Endothelial cell of umbilical vein (primary cell): ENCODE results near the gene CBLB. TPM values are rescaled to one million over a fixed set of nuclear protein-coding genes. Genes with fewer than 3 reads are reported as not detected.

ENCODE experiments used
- BruUV-seq: library from RNA; stranded (reverse); fragments of 400-500 nt; replicated peaks from 2 replicates; lab custom pipeline; 2021; lab: Mats Ljungman, UMichigan
- CTCF ChIA-PET: fragments of 300-600, 350-600 bp; sonication (Branson Sonifier 250); formaldehyde crosslinking; loops from one replicate; lab custom pipeline; 2021; ENCODE audit warnings: antibody characterized with exemption, inconsistent platforms; lab: Charles Lee
- POLR2A ChIA-PET: fragments of 300-600, 350-600 bp; sonication (Branson Sonifier 250); formaldehyde crosslinking; loops from one replicate; lab custom pipeline; 2021; ENCODE audit warnings: antibody characterized with exemption, inconsistent platforms; lab: Charles Lee
- DNase-seq: peaks from one replicate; pipeline ENCODE4 v3.0.0-alpha.2; 2011; ENCODE audit warnings: low read depth, low spot score
- FAIRE-seq: peaks from 2 replicates; lab custom pipeline; 2011; peaks lifted over from hg19 to GRCh38; lab: Jason Lieb, UNC
- H2AFZ ChIP-seq: 2 replicates; pipeline ENCODE4 v1.6.0; 2012; ENCODE audit warnings: low read depth, low read length, control low read depth, inconsistent platforms
- H3K27ac ChIP-seq: 2 replicates; pipeline ENCODE4 v1.5.1; 2011; ENCODE audit warnings: low read depth, mild to moderate bottlenecking, control low read depth, low read length, moderate library complexity; ENCODE audit not compliant: insufficient read depth
- H3K27me3 ChIP-seq, 2 experiments: 2 replicates each; pipeline versions ENCODE4 v1.6.0 to v1.6.1; 2011; ENCODE audit warnings: low read length in 2 of 2, mixed read lengths in 1 of 2; ENCODE audit not compliant: control insufficient read depth in 2 of 2, insufficient read depth in 2 of 2
- H3K36me3 ChIP-seq, 2 experiments: 2 replicates in 1 of 2; 3 replicates in 1 of 2; pipeline ENCODE4 v1.5.1; 2011; ENCODE audit warnings: low read length in 2 of 2, mild to moderate bottlenecking in 1 of 2, moderate library complexity in 1 of 2; ENCODE audit not compliant: control insufficient read depth in 2 of 2, insufficient read depth in 2 of 2; ENCODE audit errors: extremely low read depth in 1 of 2
- H3K4me1 ChIP-seq: 3 replicates; pipeline ENCODE4 v1.5.1; 2011; ENCODE audit warnings: mild to moderate bottlenecking, low read length; ENCODE audit not compliant: control insufficient read depth, insufficient read depth; ENCODE audit errors: extremely low read depth
- H3K4me2 ChIP-seq: 2 replicates; pipeline ENCODE4 v1.6.1; 2011; ENCODE audit warnings: low read length, control low read depth, mixed read lengths; ENCODE audit not compliant: insufficient read depth
- H3K4me3 ChIP-seq, 3 experiments: fragments of 200-600 bp in 1 of 3; sonication (generic), shearing (Covaris generic) in 1 of 3; replicated peaks in 1 of 3; 2 replicates each; pipeline ENCODE4 v1.5.1; 2011 to 2016; ENCODE audit warnings: control low read depth in 3 of 3, low read length in 3 of 3, mild to moderate bottlenecking in 2 of 3, inconsistent platforms in 1 of 3, low read depth in 1 of 3, moderate library complexity in 1 of 3; ENCODE audit not compliant: insufficient read depth in 1 of 3
- H3K79me2 ChIP-seq: 2 replicates; pipeline ENCODE4 v1.6.0; 2012; ENCODE audit warnings: low read length, inconsistent platforms; ENCODE audit not compliant: control insufficient read depth, insufficient read depth
- H3K9ac ChIP-seq: replicated peaks from 2 replicates; pipeline ENCODE3; 2011; ENCODE audit warnings: low read length, control low read depth; ENCODE audit not compliant: insufficient read depth; ENCODE audit errors: extremely low read depth
- H3K9me1 ChIP-seq: replicated peaks from 3 replicates; pipeline ENCODE4 v1.6.0; 2011; ENCODE audit warnings: mild to moderate bottlenecking, low read length; ENCODE audit not compliant: control insufficient read depth, insufficient read depth; ENCODE audit errors: extremely low read depth
- H3K9me3 ChIP-seq: replicated peaks from 2 replicates; pipeline ENCODE4 v1.5.1; 2012; ENCODE audit warnings: low read length, inconsistent platforms; ENCODE audit not compliant: control insufficient read depth, insufficient read depth
- H4K20me1 ChIP-seq: replicated peaks from 2 replicates; pipeline ENCODE3; 2011; ENCODE audit warnings: mild to moderate bottlenecking, low read length; ENCODE audit not compliant: control insufficient read depth, insufficient read depth; ENCODE audit errors: extremely low read depth
- CTCF ChIP-seq, 2 donors: IDR thresholded peaks; 1 replicate in 1 of 2; 2 replicates in 1 of 2; pipeline ENCODE4 v1.5.1; 2011; ENCODE audit warnings: low read length in 2 of 2, mild to moderate bottlenecking in 2 of 2, moderate library complexity in 2 of 2, control low read depth in 1 of 2, inconsistent platforms in 1 of 2, low read depth in 1 of 2; ENCODE audit not compliant: insufficient read depth in 1 of 2; ENCODE audit errors: extremely low read depth in 1 of 2
- EZH2 ChIP-seq: IDR thresholded peaks from 2 replicates; pipeline ENCODE4 v1.6.1; 2012; ENCODE audit warnings: borderline replicate concordance, low read depth, mild to moderate bottlenecking, moderate library complexity, low read length, inconsistent platforms; ENCODE audit not compliant: severe bottlenecking
- FOS ChIP-seq: IDR thresholded peaks from 2 replicates; pipeline ENCODE4 v1.6.1; 2011; ENCODE audit warnings: mild to moderate bottlenecking, low read length, moderate library complexity, borderline replicate concordance; ENCODE audit not compliant: insufficient read depth
- GATA2 ChIP-seq: IDR thresholded peaks from 2 replicates; pipeline ENCODE4 v1.7.0; 2011; ENCODE audit warnings: low read depth, mild to moderate bottlenecking, moderate library complexity, mixed read lengths, low read length; ENCODE audit not compliant: insufficient read length, insufficient read depth
- JUN ChIP-seq: IDR thresholded peaks from 2 replicates; pipeline ENCODE4 v1.6.1; 2011; ENCODE audit warnings: borderline replicate concordance, low read depth; ENCODE audit not compliant: insufficient read length, insufficient read depth
- MYC ChIP-seq: IDR thresholded peaks from one replicate; pipeline ENCODE4 v1.6.1; 2011; ENCODE audit warnings: mild to moderate bottlenecking, low read depth, low read length
- POLR2A ChIP-seq: IDR thresholded peaks from 2 replicates; pipeline ENCODE4 v1.6.1; 2012; ENCODE audit warnings: low read depth, mild to moderate bottlenecking, control low read depth, low read length
- POLR2AphosphoS5 ChIP-seq: IDR thresholded peaks from 2 replicates; pipeline ENCODE4 v1.6.1; 2012; ENCODE audit warnings: low read depth, mild to moderate bottlenecking, control low read depth, low read length, moderate library complexity; ENCODE audit not compliant: insufficient read depth
- dilution Hi-C: fragments of 300-500 bp; cut with MboI; formaldehyde crosslinking; loops from one replicate; pipeline ENCODE4 v1.15.0; 2019; ENCODE audit warnings: low sequenced_read_pairs; ENCODE audit not compliant: extremely low pct_ligation_motif_present
- intact Hi-C: fragments of 100-400 bp; cut with micrococcal nuclease; formaldehyde crosslinking; loops from one replicate; pipeline ENCODE4 v1.10.0; 2022
- polyA plus RNA-seq, 4 experiments: library from polyadenylated mRNA; depleted of rRNA in 3 of 4; stranded (reverse) in 3 of 4; unstranded in 1 of 4; fragments of >200 nt; gene quantifications; 2 replicates each; pipeline versions ENCODE4 v1.2.1 to v1.2.3, GENCODE V29; 2011 to 2012; ENCODE audit warnings: missing spikeins in 1 of 4
- total RNA-seq: library from RNA; stranded (reverse); gene quantifications from 2 replicates; pipeline ENCODE4 v1.2.3, GENCODE V29; 2021
- TF ChIP-seq, protein P1 (sequence below): IDR thresholded peaks from 2 replicates; pipeline ENCODE4 v1.6.1; 2011; ENCODE audit not compliant: insufficient read depth, insufficient read length

CBLB gene
- total and polyA plus RNA-seq, 2 donors (not counting 3 experiments of a cell fraction or from before 2014, with no cell fraction given), result 17.8 to 39.6 TPM

DNA sequence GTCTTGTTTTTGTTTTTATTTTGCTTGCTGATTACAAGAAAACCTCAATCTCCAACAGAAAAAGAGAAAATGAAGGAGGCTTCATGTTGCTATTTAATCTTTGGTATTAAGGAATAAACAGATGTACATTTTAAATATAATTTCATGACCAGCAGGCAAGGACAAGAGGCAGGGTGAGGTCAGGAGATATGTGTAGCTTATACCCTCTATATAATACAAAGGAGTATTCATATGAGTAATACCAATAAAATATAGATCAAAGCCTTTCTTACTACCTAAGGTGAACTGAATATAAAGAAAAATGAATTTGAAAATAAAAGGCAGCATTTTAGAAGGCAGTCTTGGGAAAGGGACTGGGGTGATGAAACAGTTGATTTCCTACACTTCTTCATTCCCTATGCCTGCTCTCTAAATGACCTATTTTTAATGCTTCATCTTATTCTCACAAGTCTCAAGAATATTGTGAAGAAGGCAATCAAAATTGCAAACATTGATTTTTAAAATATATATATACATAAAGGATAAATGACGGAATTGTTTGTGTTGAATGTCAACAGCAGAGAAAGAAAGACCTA lies 8.6 kb upstream of the CBLB start:
- no peak overlapping the region for H2AFZ ChIP-seq
- no peak overlapping the region for H3K4me3 ChIP-seq
- no peaks in the 10 kb centered on the region for H3K27me3 ChIP-seq
- dilution Hi-C loops (no loop called here), intact Hi-C loops (no loop called here)
- FAIRE-seq (no peak), DNase-seq (no peak)
- H3K9ac ChIP-seq, result no peak overlapping the region
- H3K9me1 ChIP-seq, result no peaks in the 10 kb centered on the region
- no peak overlapping the region for H3K27ac ChIP-seq
- ChIA-PET POLR2A (no interaction called here), CTCF (interaction anchor here (1.0 kb wide), 1 partner anchor 13 kb away, joined by 3 read pairs; no protein-coding TSS in a partner anchor)
- H3K4me2 ChIP-seq, result no peak overlapping the region
- no peaks in the 10 kb centered on the region for H3K4me1 ChIP-seq
- BruUV-seq, result no TSS peak
- no peaks in the 10 kb centered on the region for H3K9me3 ChIP-seq
- no peaks in the 10 kb centered on the region for H4K20me1 ChIP-seq
- H3K79me2 ChIP-seq, result no peaks in the 10 kb centered on the region
- H3K36me3 ChIP-seq, result no peaks in the 10 kb centered on the region
- TF ChIP-seq, protein P1, sequence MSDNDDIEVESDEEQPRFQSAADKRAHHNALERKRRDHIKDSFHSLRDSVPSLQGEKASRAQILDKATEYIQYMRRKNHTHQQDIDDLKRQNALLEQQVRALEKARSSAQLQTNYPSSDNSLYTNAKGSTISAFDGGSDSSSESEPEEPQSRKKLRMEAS, result no peak
- no peak for TF ChIP-seq GATA2
- no peak for TF ChIP-seq POLR2AphosphoS5
- no peak for TF ChIP-seq MYC
- no peak for TF ChIP-seq EZH2
- TF ChIP-seq POLR2A, result no peak
- no peak for TF ChIP-seq CTCF (IDR thresholded peaks at IDR 0.05; ENCODE audit: extremely low read depth in 1 of 2, insufficient read depth in 1 of 2, low read depth in 1 of 2, low read length in 2 of 2)
- TF ChIP-seq JUN, result no peak
- TF ChIP-seq FOS, result no peak
